T-helper 2 cell (primary cell): ENCODE results near the gene SRGAP1.
"Not testable (repeated sequence)": the region's sequence is repeated elsewhere in the genome, so short reads cannot be mapped to it uniquely, and the experiment has no call there.

Source experiments
- DNase-seq, 5 experiments: peaks; one replicate each; pipeline versions ENCODE4 v3.0.0 to v3.0.0-alpha.2; 2012 to 2022

Gene SRGAP1

GRCh38 chr12:64058541-64059265, 214.2 kb downstream of the SRGAP1 start:
- no peak for DNase-seq

- no peak for DNase-seq
Measured at GRCh38 chr12:64059685-64060084, 215.2 kb downstream of the SRGAP1 start.

GRCh38 chr12:64061868-64062375, 217.4 kb downstream of the SRGAP1 start:
- DNase-seq, result peak in 1 of 5 experiments; percentile 5

GRCh38 chr12:64063121-64063520, 218.6 kb downstream of the SRGAP1 start:
- no peak for DNase-seq

- DNase-seq, result no peak
Measured at GRCh38 chr12:64064240-64064639, 219.7 kb downstream of the SRGAP1 start.

GRCh38 chr12:64064706-64065105, 220.2 kb downstream of the SRGAP1 start:
- DNase-seq, result no peak

GRCh38 chr12:64065881-64066451, 221.5 kb downstream of the SRGAP1 start:
- no peak for DNase-seq

GRCh38 chr12:64066776-64067175, 222.3 kb downstream of the SRGAP1 start:
- DNase-seq, result no peak

GRCh38 chr12:64070454-64070853, 226.0 kb downstream of the SRGAP1 start:
- no peak for DNase-seq

GRCh38 chr12:64072916-64073575, 228.5 kb downstream of the SRGAP1 start:
- DNase-seq, result no peak

GRCh38 chr12:64076565-64076964, 232.1 kb downstream of the SRGAP1 start:
- not testable (repeated sequence) for DNase-seq

- DNase-seq, result no peak
Measured at GRCh38 chr12:64077922-64078321, 233.4 kb downstream of the SRGAP1 start.

- DNase-seq, result no peak
Measured at GRCh38 chr12:64080319-64081007, 236.0 kb downstream of the SRGAP1 start.

- no peak for DNase-seq
Measured at GRCh38 chr12:64081008-64081404, 236.5 kb downstream of the SRGAP1 start.

GRCh38 chr12:64082116-64082515, 237.6 kb downstream of the SRGAP1 start:
- DNase-seq, result no peak

- DNase-seq, result no peak
Measured at GRCh38 chr12:64082866-64083268, 238.4 kb downstream of the SRGAP1 start.

GRCh38 chr12:64083285-64084210, 239.0 kb downstream of the SRGAP1 start:
- DNase-seq, result no peak

- no peak for DNase-seq
Measured at GRCh38 chr12:64085154-64085553, 240.7 kb downstream of the SRGAP1 start.

- DNase-seq, result no peak
Measured at GRCh38 chr12:64085996-64086395, 241.5 kb downstream of the SRGAP1 start.

- DNase-seq, result no peak
Measured at GRCh38 chr12:64086946-64087345, 242.4 kb downstream of the SRGAP1 start.

- DNase-seq, result no peak
Measured at GRCh38 chr12:64087761-64088160, 243.3 kb downstream of the SRGAP1 start.
